ENCODE measurements around the gene LEF1.

DNA sequence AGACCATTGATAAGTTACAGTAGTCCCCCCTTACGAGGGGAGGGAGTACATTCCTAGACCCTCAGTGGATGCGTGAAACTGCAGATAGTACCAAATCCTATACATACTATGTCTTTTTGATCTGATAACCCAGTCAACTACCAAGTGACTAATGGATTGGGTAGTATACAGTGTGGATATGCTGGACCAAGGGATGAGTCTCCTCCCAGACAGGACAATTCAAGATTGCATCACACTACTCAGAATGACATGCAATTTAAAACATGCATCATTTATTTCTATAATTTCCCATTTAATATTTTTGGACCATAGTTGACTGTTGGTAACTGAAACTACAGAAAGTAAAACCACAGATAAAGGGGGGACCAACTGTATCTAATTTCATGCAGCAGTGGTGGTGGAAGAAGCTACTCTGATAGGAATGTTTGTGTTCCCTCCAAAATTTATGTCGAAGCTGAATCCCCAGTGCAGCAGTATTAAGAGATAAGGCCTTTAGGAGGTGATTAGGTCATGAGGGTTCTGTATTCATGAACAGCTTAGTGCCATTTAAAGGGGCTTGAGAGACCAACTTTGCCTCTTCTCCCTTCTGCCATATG lies 167.1 kb downstream of the LEF1 start:
- TF ChIP-seq, protein P1, sequence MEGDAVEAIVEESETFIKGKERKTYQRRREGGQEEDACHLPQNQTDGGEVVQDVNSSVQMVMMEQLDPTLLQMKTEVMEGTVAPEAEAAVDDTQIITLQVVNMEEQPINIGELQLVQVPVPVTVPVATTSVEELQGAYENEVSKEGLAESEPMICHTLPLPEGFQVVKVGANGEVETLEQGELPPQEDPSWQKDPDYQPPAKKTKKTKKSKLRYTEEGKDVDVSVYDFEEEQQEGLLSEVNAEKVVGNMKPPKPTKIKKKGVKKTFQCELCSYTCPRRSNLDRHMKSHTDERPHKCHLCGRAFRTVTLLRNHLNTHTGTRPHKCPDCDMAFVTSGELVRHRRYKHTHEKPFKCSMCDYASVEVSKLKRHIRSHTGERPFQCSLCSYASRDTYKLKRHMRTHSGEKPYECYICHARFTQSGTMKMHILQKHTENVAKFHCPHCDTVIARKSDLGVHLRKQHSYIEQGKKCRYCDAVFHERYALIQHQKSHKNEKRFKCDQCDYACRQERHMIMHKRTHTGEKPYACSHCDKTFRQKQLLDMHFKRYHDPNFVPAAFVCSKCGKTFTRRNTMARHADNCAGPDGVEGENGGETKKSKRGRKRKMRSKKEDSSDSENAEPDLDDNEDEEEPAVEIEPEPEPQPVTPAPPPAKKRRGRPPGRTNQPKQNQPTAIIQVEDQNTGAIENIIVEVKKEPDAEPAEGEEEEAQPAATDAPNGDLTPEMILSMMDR (IDR thresholded peaks at IDR 0.05): no peak
- TF ChIP-seq POLR2A (IDR thresholded peaks at IDR 0.05): no peak
- TF ChIP-seq POLR2AphosphoS5 (IDR thresholded peaks at IDR 0.05; ENCODE audit: insufficient read depth in 1 of 2, low read depth in 1 of 2): no peak
